ENCODE data around the gene POLR2J2.
"Not testable (repeated sequence)": the region's sequence is repeated elsewhere in the genome, so short reads cannot be mapped to it uniquely, and the experiment has no call there.

POLR2J2 gene

GRCh38 chr7:102667523-102667922 is 3.9 kb downstream of the POLR2J2 start:
- DNase-seq = not testable (repeated sequence)

GRCh38 chr7:102666850-102667249 is 4.6 kb downstream of the POLR2J2 start:
- not testable (repeated sequence) for DNase-seq

- DNase-seq = not testable (repeated sequence)
Measured at GRCh38 chr7:102664765-102665164, 6.7 kb downstream of the POLR2J2 start.

GRCh38 chr7:102649924-102650323 is 21.5 kb downstream of the POLR2J2 start, which contains the start of gene SPDYE2B:
TSS of gene SPDYE2B (plus strand) at chr7:102650319. CDS start at chr7:102652349, 2,030 bp downstream.
- DNase-seq = not testable (repeated sequence)

GRCh38 chr7:102647813-102648212 is 23.6 kb downstream of the POLR2J2 start:
- DNase-seq = not testable (repeated sequence)

GRCh38 chr7:102643404-102643803 is 28.1 kb downstream of the POLR2J2 start:
- not testable (repeated sequence) for DNase-seq

GRCh38 chr7:102642691-102643090 is 28.8 kb downstream of the POLR2J2 start, which contains the start of gene UPK3BL1:
TSS of gene UPK3BL1 (minus strand) at chr7:102642791. CDS start at chr7:102642741, 50 bp downstream.
- DNase-seq = not testable (repeated sequence)

GRCh38 chr7:102638848-102639247 is 32.6 kb downstream of the POLR2J2 start:
- not testable (repeated sequence) for DNase-seq

GRCh38 chr7:102636956-102637355 is 34.5 kb downstream of the POLR2J2 start:
- DNase-seq = not testable (repeated sequence)

GRCh38 chr7:102635354-102635753 is 36.1 kb downstream of the POLR2J2 start:
- not testable (repeated sequence) for DNase-seq

- not testable (repeated sequence) for DNase-seq
Measured at GRCh38 chr7:102634299-102634698, 37.2 kb downstream of the POLR2J2 start.

GRCh38 chr7:102630622-102631021 is 40.8 kb downstream of the POLR2J2 start:
- DNase-seq = not testable (repeated sequence)

GRCh38 chr7:102627271-102627904 is 44.1 kb downstream of the POLR2J2 start:
- DNase-seq = not testable (repeated sequence)

- not testable (repeated sequence) for DNase-seq
Measured at GRCh38 chr7:102618122-102618521, 53.3 kb downstream of the POLR2J2 start.

- DNase-seq = not testable (repeated sequence)
Measured at GRCh38 chr7:102616507-102617125, 54.8 kb downstream of the POLR2J2 start, which contains the start of gene RASA4. TSS of gene RASA4 (minus strand) at chr7:102616756. CDS start at chr7:102616689, 67 bp downstream.
